Keratinocyte (primary cell): Measurements from ENCODE around the gene CELSR3. TPM values are rescaled to one million over a fixed set of nuclear protein-coding genes. Genes with fewer than 3 reads are reported as not detected.

Experiments used
- DNase-seq: peaks from one replicate; pipeline ENCODE4 v3.0.0-alpha.2; 2011; ENCODE audit warnings: low read depth, missing footprints, low spot score
- FAIRE-seq: peaks from 2 replicates; lab custom pipeline; 2011; peaks lifted over from hg19 to GRCh38; lab: Jason Lieb, UNC
- H2AFZ ChIP-seq: 2 replicates; pipeline ENCODE4 v1.6.0; 2012; ENCODE audit warnings: low read length, control low read depth, inconsistent platforms; ENCODE audit not compliant: control insufficient read depth
- H3K27ac ChIP-seq: 2 replicates; pipeline ENCODE4 v1.5.1; 2011; ENCODE audit warnings: low read length; ENCODE audit not compliant: control insufficient read depth, insufficient read depth
- H3K27me3 ChIP-seq: 3 replicates; pipeline ENCODE4 v1.6.0; 2011; ENCODE audit warnings: low read length; ENCODE audit not compliant: control insufficient read depth, insufficient read depth; ENCODE audit errors: extremely low read depth
- H3K36me3 ChIP-seq, 2 experiments: 2 replicates in 1 of 2; 3 replicates in 1 of 2; pipeline ENCODE4 v1.5.1; 2011; ENCODE audit warnings: low read length in 2 of 2, mild to moderate bottlenecking in 1 of 2; ENCODE audit not compliant: control insufficient read depth in 2 of 2, insufficient read depth in 2 of 2; ENCODE audit errors: extremely low read depth in 1 of 2
- H3K4me1 ChIP-seq: 3 replicates; pipeline ENCODE4 v1.5.1; 2011; ENCODE audit warnings: low read length; ENCODE audit not compliant: control insufficient read depth, insufficient read depth; ENCODE audit errors: extremely low read depth
- H3K4me2 ChIP-seq: 3 replicates; pipeline ENCODE4 v1.6.0; 2011; ENCODE audit warnings: low read depth, low read length; ENCODE audit not compliant: control insufficient read depth, insufficient read depth; ENCODE audit errors: extremely low read depth
- H3K4me3 ChIP-seq, 3 experiments: fragments of 200-600 bp in 1 of 3; sonication (generic) in 1 of 3; 2 replicates in 2 of 3; 3 replicates in 1 of 3; pipeline ENCODE4 v1.5.1; 2011 to 2016; ENCODE audit warnings: low read length in 3 of 3, mild to moderate bottlenecking in 3 of 3, control low read depth in 2 of 3, inconsistent platforms in 1 of 3, low read depth in 1 of 3, mixed read lengths in 1 of 3, mixed run types in 1 of 3, moderate library complexity in 1 of 3; ENCODE audit not compliant: control insufficient read depth in 2 of 3, insufficient read depth in 2 of 3; ENCODE audit errors: extremely low read depth in 1 of 3
- H3K79me2 ChIP-seq: 2 replicates; pipeline ENCODE4 v1.6.0; 2012; ENCODE audit warnings: low read length; ENCODE audit not compliant: control insufficient read depth, insufficient read depth
- H3K9ac ChIP-seq: 3 replicates; pipeline ENCODE4 v1.6.0; 2011; ENCODE audit warnings: low read length; ENCODE audit not compliant: control insufficient read depth, insufficient read depth; ENCODE audit errors: extremely low read depth
- H3K9me1 ChIP-seq: 3 replicates; pipeline ENCODE4 v1.6.0; 2011; ENCODE audit warnings: low read length; ENCODE audit not compliant: control insufficient read depth, insufficient read depth; ENCODE audit errors: extremely low read depth
- H3K9me3 ChIP-seq: 2 replicates; pipeline ENCODE4 v1.5.1; 2012; ENCODE audit warnings: low read depth, low read length; ENCODE audit not compliant: control insufficient read depth
- H4K20me1 ChIP-seq: 3 replicates; pipeline ENCODE4 v1.6.0; 2011; ENCODE audit warnings: low read length; ENCODE audit not compliant: control insufficient read depth, insufficient read depth; ENCODE audit errors: extremely low read depth
- EZH2 ChIP-seq: IDR thresholded peaks from one replicate; pipeline ENCODE4 v1.6.1; 2012; ENCODE audit warnings: inconsistent platforms, mild to moderate bottlenecking, low read length, moderate library complexity
- dilution Hi-C: fragments of 300-500 bp; cut with MboI; formaldehyde crosslinking; loops from one replicate; pipeline ENCODE4 v1.7.0; 2020; ENCODE audit warnings: low sequenced_read_pairs; ENCODE audit not compliant: extremely low pct_ligation_motif_present
- polyA plus RNA-seq, 5 experiments: library from polyadenylated mRNA; depleted of rRNA in 3 of 5; stranded (reverse) in 3 of 5; stranded (forward) in 1 of 5; unstranded in 1 of 5; fragments of >200 nt; gene quantifications; 1 replicate in 1 of 5; 2 replicates in 3 of 5; 3 replicates in 1 of 5; pipeline versions ENCODE4 v1.2.1 to v1.2.3, GENCODE V29; 2011 to 2012; ENCODE audit warnings: missing spikeins in 2 of 5, low read depth in 1 of 5, low replicate concordance in 1 of 5
- TF ChIP-seq, protein P1 (sequence below), 3 experiments: IDR thresholded peaks in 1 of 3; conservative IDR thresholded peaks in 1 of 3; optimal IDR thresholded peaks in 1 of 3; 2 replicates in 2 of 3; 3 replicates in 1 of 3; pipeline versions ENCODE3 to v1.5.1; 2011; ENCODE audit warnings: low read length in 3 of 3, mild to moderate bottlenecking in 3 of 3, moderate library complexity in 2 of 3, control low read depth in 1 of 3, inconsistent platforms in 1 of 3; ENCODE audit not compliant: insufficient read depth in 2 of 3; ENCODE audit errors: extremely low read depth in 1 of 3

Gene CELSR3
- polyA plus RNA-seq, 1 donor (not counting 4 experiments of a cell fraction or from before 2014, with no cell fraction given), result 0.25 TPM

DNA sequence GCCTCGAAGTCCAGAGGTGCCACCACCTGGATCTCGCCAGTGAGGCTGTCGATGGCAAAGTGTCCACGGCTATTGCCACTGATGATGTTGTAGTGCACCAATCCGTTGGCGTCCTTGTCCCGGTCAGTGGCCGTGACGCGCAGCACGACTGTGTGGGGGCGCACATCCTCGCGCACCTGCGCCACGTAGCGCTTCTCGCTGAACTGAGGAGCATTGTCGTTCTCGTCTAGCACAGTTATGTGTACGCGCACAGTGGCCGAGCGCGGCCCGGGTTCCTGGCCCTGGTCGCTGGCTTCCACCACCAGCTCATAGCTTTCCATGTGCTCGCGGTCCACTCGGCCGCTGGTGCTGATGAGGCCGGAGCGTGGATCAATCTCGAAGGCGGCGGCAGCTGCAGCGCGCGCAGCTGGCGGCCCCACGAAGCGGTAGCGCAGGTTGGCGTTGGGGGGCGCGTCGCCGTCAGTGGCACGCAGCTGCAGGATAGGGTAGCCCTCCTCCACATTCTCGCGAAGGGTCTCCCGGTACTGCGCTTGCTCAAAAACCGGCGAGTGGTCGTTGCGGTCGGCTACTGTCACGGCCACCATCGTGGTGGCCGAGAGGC lies 1.8 kb downstream of the CELSR3 start:
- Histone ChIP-seq H4K20me1 (no peaks in the 10 kb centered on the region), H3K9ac (no peak overlapping the region), H3K4me3 (no peak overlapping the region), H3K4me2 (peak overlapping the region; percentile 68), H3K79me2 (no peaks in the 10 kb centered on the region), H3K36me3 (no peaks in the 10 kb centered on the region), H3K27ac (no peak overlapping the region), H3K4me1 (peaks cover 9% of the 10 kb centered on the region), H3K9me3 (no peaks in the 10 kb centered on the region), H2AFZ (no peak overlapping the region), H3K27me3 (peaks cover 15% of the 10 kb centered on the region), H3K9me1 (no peaks in the 10 kb centered on the region)
- TF ChIP-seq, protein P1, sequence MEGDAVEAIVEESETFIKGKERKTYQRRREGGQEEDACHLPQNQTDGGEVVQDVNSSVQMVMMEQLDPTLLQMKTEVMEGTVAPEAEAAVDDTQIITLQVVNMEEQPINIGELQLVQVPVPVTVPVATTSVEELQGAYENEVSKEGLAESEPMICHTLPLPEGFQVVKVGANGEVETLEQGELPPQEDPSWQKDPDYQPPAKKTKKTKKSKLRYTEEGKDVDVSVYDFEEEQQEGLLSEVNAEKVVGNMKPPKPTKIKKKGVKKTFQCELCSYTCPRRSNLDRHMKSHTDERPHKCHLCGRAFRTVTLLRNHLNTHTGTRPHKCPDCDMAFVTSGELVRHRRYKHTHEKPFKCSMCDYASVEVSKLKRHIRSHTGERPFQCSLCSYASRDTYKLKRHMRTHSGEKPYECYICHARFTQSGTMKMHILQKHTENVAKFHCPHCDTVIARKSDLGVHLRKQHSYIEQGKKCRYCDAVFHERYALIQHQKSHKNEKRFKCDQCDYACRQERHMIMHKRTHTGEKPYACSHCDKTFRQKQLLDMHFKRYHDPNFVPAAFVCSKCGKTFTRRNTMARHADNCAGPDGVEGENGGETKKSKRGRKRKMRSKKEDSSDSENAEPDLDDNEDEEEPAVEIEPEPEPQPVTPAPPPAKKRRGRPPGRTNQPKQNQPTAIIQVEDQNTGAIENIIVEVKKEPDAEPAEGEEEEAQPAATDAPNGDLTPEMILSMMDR (optimal IDR thresholded peaks at IDR 0.05 in 1 of 3, IDR thresholded peaks at IDR 0.05 in 1 of 3, conservative IDR thresholded peaks at IDR 0.05 in 1 of 3; ENCODE audit: extremely low read depth in 1 of 3, insufficient read depth in 2 of 3, low read length in 3 of 3), result no peak
- TF ChIP-seq EZH2, result peak; percentile 7
- FAIRE-seq, result no peak
- DNase-seq, result no peak
- dilution Hi-C loops, result no loop called here

DNA sequence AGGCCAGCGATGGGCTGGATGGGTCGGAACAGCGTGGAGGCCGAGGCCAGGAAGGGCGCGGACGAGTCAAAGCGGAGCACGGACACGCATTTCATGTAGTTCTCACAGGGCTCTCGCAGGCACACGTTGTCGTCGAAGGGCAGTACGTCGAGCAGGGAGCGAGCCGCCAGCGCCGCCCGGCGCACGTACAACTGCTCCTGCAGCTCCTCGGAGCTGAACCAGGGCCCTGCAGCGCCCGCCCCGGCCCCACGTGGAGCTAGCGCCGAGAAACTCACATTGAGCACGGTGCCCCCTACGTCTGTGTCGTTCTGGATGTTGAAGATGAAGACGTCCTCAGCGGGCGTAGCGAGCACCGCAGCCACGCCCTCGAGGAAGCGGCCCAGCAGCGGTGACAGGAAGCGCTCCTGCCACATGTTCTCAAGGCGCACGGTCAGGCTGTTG lies 5.8 kb downstream of the CELSR3 start:
- Histone ChIP-seq H3K9me1 (no peaks in the 10 kb centered on the region), H3K27ac (no peak overlapping the region), H3K9me3 (no peaks in the 10 kb centered on the region), H3K9ac (no peak overlapping the region), H3K27me3 (peaks cover 15% of the 10 kb centered on the region), H4K20me1 (no peaks in the 10 kb centered on the region), H3K4me3 (peak overlapping the region in 2 of 3 experiments; percentile 32 to 60), H3K4me2 (peak overlapping the region; percentile 67), H3K4me1 (peaks cover 4% of the 10 kb centered on the region), H3K79me2 (no peaks in the 10 kb centered on the region), H2AFZ (peak overlapping the region; percentile 48), H3K36me3 (no peaks in the 10 kb centered on the region)
- dilution Hi-C loops, result no loop called here
- FAIRE-seq (no peak), DNase-seq (no peak)
- TF ChIP-seq, protein P1 (optimal IDR thresholded peaks at IDR 0.05 in 1 of 3, IDR thresholded peaks at IDR 0.05 in 1 of 3, conservative IDR thresholded peaks at IDR 0.05 in 1 of 3; ENCODE audit: extremely low read depth in 1 of 3, insufficient read depth in 2 of 3, low read length in 3 of 3), result no peak
- TF ChIP-seq EZH2, result no peak
